Measurements from ENCODE around the gene PLXNC1. TPM values are rescaled to one million over a fixed set of nuclear protein-coding genes. Genes with fewer than 3 reads are reported as not detected.

Gene PLXNC1
- total RNA-seq, 1 donor from 2014 or later, result 15.7 TPM

GRCh38 chr12:94198872-94199271 is 50.5 kb downstream of the PLXNC1 start:
- H3K9me3 ChIP-seq, result no peaks in the 10 kb centered on the region
- H3K36me3 ChIP-seq, result no peaks in the 10 kb centered on the region
- no peaks in the 10 kb centered on the region for H3K4me1 ChIP-seq
- H3K27me3 ChIP-seq, result no peaks in the 10 kb centered on the region
- DNase-seq, result no peak
- ATAC-seq, result no peak
- no peak for TF ChIP-seq CTCF (IDR thresholded peaks at IDR 0.05)
- H3K27ac ChIP-seq, result no peak overlapping the region
- intact Hi-C loops (cut with DNase I), result no loop called here
- H3K4me3 ChIP-seq, result no peak overlapping the region

- Histone ChIP-seq H3K27me3 (no peaks in the 10 kb centered on the region), H3K36me3 (no peaks in the 10 kb centered on the region), H3K9me3 (no peaks in the 10 kb centered on the region), H3K27ac (no peak overlapping the region), H3K4me1 (peaks cover 2% of the 10 kb centered on the region), H3K4me3 (no peak overlapping the region)
- intact Hi-C loops (cut with DNase I), result no loop called here
- no peak for ATAC-seq
- no peak for TF ChIP-seq CTCF (IDR thresholded peaks at IDR 0.05)
- DNase-seq, result no peak
Measured at GRCh38 chr12:94200069-94200468, 51.7 kb downstream of the PLXNC1 start.

DNA sequence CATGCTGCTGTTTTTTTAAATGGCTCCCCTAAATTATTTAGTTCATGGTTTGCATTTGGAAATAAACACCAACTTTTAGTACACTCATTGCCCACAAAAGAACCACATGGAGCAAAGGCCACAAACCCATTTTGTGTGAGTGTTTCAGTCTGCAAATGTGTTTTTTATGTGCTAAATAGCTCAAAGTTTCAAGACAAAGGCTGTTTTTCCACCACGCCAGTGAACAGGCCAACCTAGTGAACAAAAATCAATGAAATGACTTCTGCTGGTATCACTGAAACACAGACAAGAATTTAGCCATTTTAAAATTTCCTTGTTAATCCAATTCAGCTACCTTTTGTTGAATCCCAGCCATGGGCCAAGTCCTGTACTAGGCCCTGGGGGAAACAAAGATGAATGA is 52.3 kb downstream of the PLXNC1 start:
- Histone ChIP-seq H3K4me3 (no peak overlapping the region), H3K4me1 (peaks cover 4% of the 10 kb centered on the region), H3K27me3 (no peaks in the 10 kb centered on the region), H3K36me3 (no peaks in the 10 kb centered on the region), H3K27ac (no peak overlapping the region), H3K9me3 (no peaks in the 10 kb centered on the region)
- ATAC-seq (no peak), DNase-seq (no peak)
- intact Hi-C loops (cut with DNase I), result no loop called here
- TF ChIP-seq CTCF (IDR thresholded peaks at IDR 0.05), result no peak

- H3K27me3 ChIP-seq, result no peaks in the 10 kb centered on the region
- intact Hi-C loops (cut with DNase I), result no loop called here
- no peaks in the 10 kb centered on the region for H3K9me3 ChIP-seq
- no peak for DNase-seq
- H3K4me1 ChIP-seq, result peaks cover 6% of the 10 kb centered on the region
- ATAC-seq, result no peak
- no peaks in the 10 kb centered on the region for H3K36me3 ChIP-seq
- H3K4me3 ChIP-seq, result no peak overlapping the region
- no peak for TF ChIP-seq CTCF (IDR thresholded peaks at IDR 0.05)
- no peak overlapping the region for H3K27ac ChIP-seq
Measured at GRCh38 chr12:94202245-94203180, 54.1 kb downstream of the PLXNC1 start.

DNA sequence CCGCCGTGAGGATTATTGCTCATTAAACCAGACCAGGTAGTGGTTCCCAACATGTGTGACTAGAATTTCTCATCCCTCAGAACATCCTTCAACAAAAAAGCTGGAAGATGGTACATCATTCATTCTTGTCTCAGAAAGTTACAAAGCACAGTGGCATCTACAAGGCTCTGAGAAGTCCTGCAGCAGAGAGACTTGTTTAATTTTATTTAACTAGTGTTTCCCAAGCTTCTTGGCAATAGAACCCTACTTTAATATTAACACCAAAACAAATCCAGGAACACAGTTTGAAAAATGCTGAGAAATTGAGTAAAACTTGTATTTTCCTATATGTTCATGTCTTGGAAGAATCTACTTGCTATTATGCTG is 54.8 kb downstream of the PLXNC1 start:
- DNase-seq (no peak), ATAC-seq (no peak)
- Histone ChIP-seq H3K4me1 (peaks cover 10% of the 10 kb centered on the region), H3K27me3 (no peaks in the 10 kb centered on the region), H3K9me3 (no peaks in the 10 kb centered on the region), H3K27ac (no peak overlapping the region), H3K36me3 (no peaks in the 10 kb centered on the region), H3K4me3 (no peak overlapping the region)
- no peak for TF ChIP-seq CTCF (IDR thresholded peaks at IDR 0.05)
- intact Hi-C loops (cut with DNase I), result no loop called here

All from upper lobe of right lung (tissue), 1 donor.